ENCODE measurements around the gene HSPA1B. TPM values are rescaled to one million over a fixed set of nuclear protein-coding genes. Genes with fewer than 3 reads are reported as not detected.

Gene HSPA1B
- total and polyA plus RNA-seq, 2 of the 4 experiments (the other 2 are of a cell fraction) = 61.1 to 93.6 TPM

- Histone ChIP-seq H3K27me3 (ENCODE audit: control insufficient read depth, insufficient read depth, low read length) (no peaks in the 10 kb centered on the region), H3K4me2 (ENCODE audit: low read depth, low read length) (no peak overlapping the region), H3K79me1 (ENCODE audit: low read depth in 1 of 2, low read length in 2 of 2) (peaks cover 7 to 20% of the 10 kb centered on the region in 2 experiments; a peak in 2 of 4 replicates), H3K18ac (ENCODE audit: low read depth, low read length) (no peak overlapping the region), H3K4ac (ENCODE audit: low read depth, low read length) (no peak overlapping the region), H2BK5ac (ENCODE audit: low read depth, low read length, poor library complexity, severe bottlenecking) (no peak overlapping the region), H3K9me3 (ENCODE audit: control insufficient read depth, insufficient read depth, low read length) (no peaks in the 10 kb centered on the region), H2BK120ac (ENCODE audit: low read depth, low read length) (no peak overlapping the region), H3K4me3 (ENCODE audit: insufficient read depth, low read depth, low read length) (no peak overlapping the region), H4K8ac (ENCODE audit: low read depth in 2 of 2, low read length in 2 of 2) (no peak overlapping the region), H3K9me1 (ENCODE audit: insufficient read depth, low read length) (peaks cover 2% of the 10 kb centered on the region; the same call in 1 of the 2 replicates), H4K91ac (ENCODE audit: insufficient read depth, low read depth, low read length) (no peak overlapping the region), H2BK15ac (ENCODE audit: low read depth, low read length) (no peak overlapping the region), H3K14ac (replicated peaks; ENCODE audit: low read depth, low read length) (no peak overlapping the region), H2AFZ (replicated peaks; ENCODE audit: low read length, poor library complexity) (no peak overlapping the region), H2AK5ac (ENCODE audit: low read depth, low read length) (no peak overlapping the region), H3K27ac (ENCODE audit: insufficient read depth, low read length) (no peak overlapping the region), H2BK20ac (ENCODE audit: low read depth, low read length) (no peak overlapping the region), H3K4me1 (ENCODE audit: control insufficient read depth, insufficient read depth, low read length) (peaks cover 4% of the 10 kb centered on the region), H4K5ac (ENCODE audit: low read depth, low read length) (no peak overlapping the region), H2AK9ac (replicated peaks; ENCODE audit: low read depth, low read length, poor library complexity) (no peak overlapping the region), H3K23ac (ENCODE audit: low read depth, low read length) (no peak overlapping the region), H3K36me3 (ENCODE audit: control insufficient read depth, insufficient read depth, low read length) (peaks cover 23% of the 10 kb centered on the region), H3K56ac (ENCODE audit: extremely low read depth, insufficient read depth, low read length) (no peak overlapping the region), H4K20me1 (ENCODE audit: insufficient read depth, low read length) (no peaks in the 10 kb centered on the region), H3K9ac (ENCODE audit: low read depth, low read length) (no peak overlapping the region)
- POLR2A ChIA-PET (ENCODE audit: unreplicated experiment) = no interaction called here
- WGBS, 2 experiments (ENCODE audit: extremely low coverage in 2 of 2, insufficient read length in 1 of 2) = 100% methylated on average over 1 of the region's 7 CpGs; no CpG with 5 or more reads in 1 of the 2 experiments
- dilution Hi-C loops (cut with HindIII; ENCODE audit: low sequenced_read_pairs, unreplicated experiment) = no loop called here
- CTCF ChIA-PET = no interaction called here
- DNase-seq (no peak), ATAC-seq (ENCODE audit: low read depth) (no peak)
- intact Hi-C loops (cut with micrococcal nuclease) = no loop called here
- BruUV-seq (replicated peaks) = no TSS peak
- in situ Hi-C loops (cut with MboI; ENCODE audit: low sequenced_read_pairs) = no loop called here
- TF ChIP-seq CTCF (conservative IDR thresholded peaks at IDR 0.05; ENCODE audit: low read depth, low read length) (no peak), NFE2L2 (IDR thresholded peaks at IDR 0.05; ENCODE audit: low read depth, low read length) (no peak), BHLHE40 (IDR thresholded peaks at IDR 0.05; ENCODE audit: low read depth, low read length) (no peak), CHD1 (IDR thresholded peaks at IDR 0.05; ENCODE audit: low read depth, low read length) (no peak), MAZ (IDR thresholded peaks at IDR 0.05; ENCODE audit: borderline replicate concordance, low read depth, low read length) (no peak)
Measured at GRCh38 chr6:31861150-31861549, 33.6 kb downstream of the HSPA1B start.

Measured in IMR-90 (cell line).